Measurements from ENCODE around the gene SLC39A2.
"Not testable (repeated sequence)": the region's sequence is repeated elsewhere in the genome, so short reads cannot be mapped to it uniquely, and the experiment has no call there.

Gene SLC39A2

GRCh38 chr14:20997564-20997963, 1.5 kb upstream of the SLC39A2 start:
- no peak for DNase-seq

- DNase-seq: no peak
Observed at GRCh38 chr14:20998139-20998538, 954 bp upstream of the SLC39A2 start.

DNA sequence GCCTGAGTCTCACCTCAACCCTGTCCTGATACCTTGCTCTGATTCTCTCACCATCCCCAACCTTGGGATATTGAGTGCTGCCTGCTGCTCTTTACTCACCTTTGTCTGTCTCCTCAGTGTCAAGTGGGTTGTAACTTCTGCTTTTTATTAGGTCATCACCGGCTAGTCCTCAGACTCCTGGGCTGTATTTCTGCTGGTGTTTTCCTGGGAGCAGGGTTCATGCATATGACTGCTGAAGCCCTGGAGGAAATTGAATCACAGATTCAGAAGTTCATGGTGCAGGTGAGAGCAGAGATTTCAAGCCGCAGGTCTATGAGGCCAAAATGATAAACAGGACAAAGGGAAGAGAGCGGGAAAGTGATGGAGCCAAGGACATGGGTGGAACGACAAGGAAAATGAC, 498 bp downstream of the SLC39A2 start:
- no peak for DNase-seq

DNA sequence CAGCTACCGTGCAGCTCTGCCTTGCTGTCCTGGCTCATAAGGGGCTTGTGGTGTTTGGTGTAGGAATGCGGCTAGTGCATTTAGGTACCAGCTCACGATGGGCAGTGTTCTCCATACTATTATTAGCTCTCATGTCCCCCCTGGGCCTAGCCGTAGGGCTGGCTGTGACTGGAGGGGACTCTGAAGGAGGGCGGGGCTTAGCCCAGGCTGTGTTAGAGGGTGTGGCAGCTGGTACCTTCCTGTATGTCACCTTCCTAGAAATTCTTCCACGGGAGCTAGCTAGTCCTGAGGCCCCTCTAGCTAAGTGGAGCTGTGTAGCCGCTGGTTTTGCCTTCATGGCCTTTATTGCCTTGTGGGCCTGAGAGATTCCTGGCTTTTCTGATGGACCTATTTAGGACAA, 2.1 kb downstream of the SLC39A2 start:
- DNase-seq: no peak

GRCh38 chr14:21003788-21004346, 4.8 kb downstream of the SLC39A2 start:
- DNase-seq: no peak

DNA sequence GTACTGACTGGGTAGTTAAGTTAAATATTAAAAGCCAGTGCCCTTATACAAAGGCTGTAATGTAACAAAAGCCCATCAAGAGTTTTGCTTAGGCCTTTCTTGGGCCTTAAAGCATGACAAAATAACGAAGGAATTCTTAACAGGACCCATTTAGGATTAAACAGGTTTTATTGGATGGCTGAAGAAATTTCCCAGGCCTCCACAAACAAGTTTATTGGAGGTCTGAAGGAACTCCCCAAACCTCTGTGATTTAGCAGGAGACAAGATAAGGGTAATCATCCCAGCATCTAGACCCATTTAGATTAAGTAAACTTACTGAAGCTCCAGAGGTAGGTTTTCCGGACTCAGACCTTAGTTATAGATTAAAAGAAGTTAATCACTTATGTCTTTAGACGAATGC, 10.6 kb downstream of the SLC39A2 start:
- not testable (repeated sequence) for DNase-seq

DNA sequence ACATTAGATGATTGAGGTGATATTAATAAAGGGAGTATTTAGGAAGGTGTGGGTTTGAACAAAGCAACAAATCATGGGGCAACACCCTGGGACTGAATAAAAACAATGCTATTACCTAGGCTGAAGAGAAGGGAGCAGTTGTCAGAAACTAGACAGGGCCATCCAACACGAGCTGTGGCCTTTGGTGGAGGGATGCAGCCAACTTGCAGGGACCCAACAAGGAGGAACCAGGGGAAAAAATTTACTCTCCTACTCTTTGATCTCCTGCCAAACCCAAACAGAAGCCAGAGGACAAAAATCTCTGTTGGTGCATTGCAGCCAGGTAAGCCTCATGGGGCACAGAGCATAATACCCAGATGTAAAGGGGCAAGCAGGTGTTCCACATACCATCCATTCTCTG, 12.0 kb downstream of the SLC39A2 start:
- DNase-seq: no peak

GRCh38 chr14:21014761-21015190, 15.7 kb downstream of the SLC39A2 start:
- DNase-seq: peak; percentile 64

GRCh38 chr14:21015312-21015711, 16.2 kb downstream of the SLC39A2 start:
- DNase-seq: no peak

DNA sequence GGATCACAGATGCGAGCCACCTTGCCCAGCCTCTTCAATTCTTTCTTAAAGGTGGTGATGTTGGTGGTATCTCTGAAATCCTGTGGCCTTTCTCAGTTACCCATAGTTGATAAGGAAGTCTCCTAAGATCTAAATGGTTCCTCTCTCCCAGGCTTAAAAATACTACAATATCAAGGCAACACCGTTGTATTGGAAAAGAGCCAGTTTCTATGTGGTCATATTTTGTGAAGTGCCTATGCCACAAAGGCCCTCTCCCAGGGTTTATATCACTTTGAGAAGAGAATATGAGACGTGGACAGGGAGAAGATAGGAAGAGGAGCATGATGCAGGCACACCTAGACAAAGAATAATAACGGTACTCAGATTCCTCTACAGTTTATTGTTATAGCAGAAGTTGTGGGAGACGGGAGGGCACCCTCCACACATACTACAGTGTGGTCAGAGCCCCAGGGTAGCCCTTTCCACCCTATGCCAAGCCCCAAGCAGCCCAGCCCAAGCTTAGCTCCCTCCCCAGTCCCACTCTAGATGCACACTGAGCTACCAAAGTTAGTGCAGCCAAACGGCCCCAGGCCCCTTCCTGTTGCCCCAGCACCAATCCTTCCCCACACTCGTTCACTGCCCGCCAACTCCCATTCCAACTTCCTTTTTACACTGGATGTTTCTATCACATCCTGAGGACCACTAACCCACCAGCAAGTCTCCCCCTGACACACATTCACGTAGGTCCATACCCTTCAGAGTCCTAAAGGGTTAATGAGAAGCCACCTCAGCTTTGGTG, 17.5 kb downstream of the SLC39A2 start:
- DNase-seq: no peak

DNA sequence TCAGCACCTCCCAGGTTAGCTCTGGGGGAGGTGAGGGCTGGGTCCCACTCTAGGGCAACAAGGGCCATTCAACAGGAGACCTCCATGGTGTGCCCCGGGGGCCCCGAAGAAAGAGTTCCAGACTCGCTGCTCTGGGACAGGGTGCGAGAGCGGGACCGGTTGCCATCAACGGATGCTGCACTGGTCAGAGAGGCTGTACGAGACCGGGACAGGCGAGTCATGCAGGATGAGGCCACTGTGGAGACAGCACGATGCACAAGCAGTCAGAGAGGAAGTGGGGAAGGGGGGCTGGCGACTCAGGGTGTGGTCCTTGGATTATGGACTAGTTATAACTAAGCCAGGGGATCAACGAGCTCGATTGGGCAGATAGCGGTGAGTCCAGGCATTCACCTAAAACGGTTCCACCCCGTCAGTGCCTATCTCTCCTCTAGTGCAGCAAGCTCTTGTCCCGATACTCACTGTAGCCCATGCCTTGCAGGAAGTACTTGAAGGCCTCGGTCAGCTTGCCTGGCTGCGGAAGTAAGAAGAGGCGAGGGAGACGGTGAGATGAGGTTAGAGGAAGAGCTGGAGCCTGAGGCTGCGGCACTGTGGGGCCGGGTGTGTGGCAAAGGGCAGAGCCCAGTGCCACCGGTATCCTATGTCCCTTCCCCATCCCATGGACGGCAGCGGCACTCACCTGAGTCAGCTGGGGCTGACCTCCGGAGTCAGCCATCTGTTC, 18.6 kb downstream of the SLC39A2 start:
- no peak for DNase-seq

GRCh38 chr14:21018286-21018685, 19.2 kb downstream of the SLC39A2 start:
- no peak for DNase-seq

GRCh38 chr14:21018781-21019180, 19.7 kb downstream of the SLC39A2 start:
- no peak for DNase-seq

DNA sequence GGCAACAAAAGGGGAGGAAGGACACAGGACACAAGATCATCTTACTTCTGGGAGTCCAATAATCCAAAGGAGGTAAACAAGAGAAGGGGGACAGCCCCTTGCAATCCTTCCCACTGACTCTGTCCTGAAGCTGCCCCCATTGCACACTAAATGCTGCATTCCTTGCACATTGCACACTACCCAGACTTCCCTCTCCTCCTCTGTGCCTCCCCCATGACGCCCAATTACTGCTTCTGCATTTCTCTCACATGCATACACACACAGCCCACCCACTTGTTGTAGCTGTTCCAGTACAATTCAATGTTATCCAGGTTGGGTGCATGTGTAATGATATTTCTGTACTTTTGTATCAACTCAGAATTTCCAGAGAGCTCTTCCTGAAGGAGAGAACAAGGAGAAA, 20.3 kb downstream of the SLC39A2 start:
- DNase-seq: no peak

DNA sequence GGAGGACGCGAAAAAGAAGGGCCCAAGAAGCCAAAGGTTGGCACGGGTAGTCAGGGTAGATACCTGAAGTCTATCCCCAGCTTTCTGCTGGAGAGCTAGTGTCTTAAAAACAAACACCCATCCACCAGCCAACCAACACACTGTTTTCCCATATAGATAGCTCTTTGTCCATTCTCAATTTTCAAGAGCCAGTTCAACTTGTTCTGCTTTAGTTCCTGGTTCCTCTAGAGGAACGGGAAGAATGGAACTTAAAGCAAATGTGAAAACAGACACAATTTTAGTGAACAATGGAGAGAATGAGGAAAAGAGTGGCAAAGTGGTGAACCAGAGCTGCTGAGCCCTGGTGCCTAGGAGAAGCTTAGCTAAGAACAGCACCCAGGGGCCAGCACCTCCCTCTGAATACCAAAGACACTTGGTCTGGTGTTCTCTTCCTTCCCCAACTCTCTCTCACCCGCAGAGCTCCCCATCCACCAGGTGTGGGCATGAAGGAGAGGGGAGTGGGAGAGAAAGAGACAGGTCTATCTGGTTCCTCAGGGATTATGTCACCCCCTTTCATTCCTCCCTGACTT, 22.0 kb downstream of the SLC39A2 start:
- DNase-seq: no peak

- no peak for DNase-seq
Observed at GRCh38 chr14:21022686-21023085, 23.6 kb downstream of the SLC39A2 start.

DNA sequence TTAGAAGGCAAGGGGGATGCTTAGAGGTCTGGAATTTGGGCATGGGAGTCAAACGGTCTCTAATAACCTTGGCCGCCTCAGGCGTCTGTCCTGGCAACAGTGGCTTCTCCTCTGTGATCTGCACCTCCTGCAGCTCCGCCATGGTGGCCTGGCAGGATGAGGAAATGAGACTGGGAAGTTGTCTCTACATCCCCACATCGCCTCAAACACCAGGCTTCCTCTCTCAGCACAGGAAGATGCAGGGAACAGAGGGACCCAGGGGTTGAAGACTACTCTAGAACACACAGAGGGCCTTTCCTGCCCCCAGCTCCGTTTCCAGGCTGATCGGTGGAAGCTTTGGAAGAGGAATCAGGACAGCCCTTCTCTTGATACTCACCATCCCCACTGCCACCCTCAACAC, 24.1 kb downstream of the SLC39A2 start:
- no peak for DNase-seq

- no peak for DNase-seq
Observed at GRCh38 chr14:21023817-21024584, 24.9 kb downstream of the SLC39A2 start.

GRCh38 chr14:21024585-21025370, 25.7 kb downstream of the SLC39A2 start, which contains the start of gene NDRG2:
TSS of gene NDRG2 (minus strand) at chr14:21025061. CDS start at chr14:21023315, 1,746 bp downstream.
- DNase-seq: no peak

- no peak for DNase-seq
Observed at GRCh38 chr14:21025371-21026273, 26.5 kb downstream of the SLC39A2 start.
